Dedifferentiated amniotic fluid mesenchymal stem cell (primary cell): ENCODE measurements around the gene RACGAP1.

ENCODE experiments used
- DNase-seq: peaks from one replicate; pipeline ENCODE4 v3.0.0-alpha.2; 2016; ENCODE audit errors: extremely low spot score

Gene RACGAP1

GRCh38 chr12:49941556-49942511 is 83.5 kb downstream of the RACGAP1 start:
- DNase-seq, result no peak

- no peak for DNase-seq
These were observed 85.6 kb downstream of the RACGAP1 start for GRCh38 chr12:49939707-49940106.

GRCh38 chr12:49939307-49939706 is 86.0 kb downstream of the RACGAP1 start:
- DNase-seq, result no peak
